Vagina (tissue), 2 donors: ENCODE data around the gene LHFPL2.

Experiments used
- POLR2A ChIP-seq, 2 donors: fragments of 450-650 bp; IDR thresholded peaks; one replicate each; pipeline ENCODE4 v1.6.1; 2017; ENCODE audit warnings: antibody characterized with exemption in 2 of 2, mild to moderate bottlenecking in 2 of 2, moderate library complexity in 2 of 2
- TF ChIP-seq, protein P1 (sequence below), 3 experiments: fragments of 450-650 bp in 2 of 3; fragments of 200-600 bp in 1 of 3; sonication (generic) in 1 of 3; IDR thresholded peaks; one replicate each; pipeline ENCODE4 v1.5.1; 2017 to 2019; ENCODE audit warnings: antibody characterized with exemption in 3 of 3, mild to moderate bottlenecking in 2 of 3, moderate library complexity in 2 of 3

DNA sequence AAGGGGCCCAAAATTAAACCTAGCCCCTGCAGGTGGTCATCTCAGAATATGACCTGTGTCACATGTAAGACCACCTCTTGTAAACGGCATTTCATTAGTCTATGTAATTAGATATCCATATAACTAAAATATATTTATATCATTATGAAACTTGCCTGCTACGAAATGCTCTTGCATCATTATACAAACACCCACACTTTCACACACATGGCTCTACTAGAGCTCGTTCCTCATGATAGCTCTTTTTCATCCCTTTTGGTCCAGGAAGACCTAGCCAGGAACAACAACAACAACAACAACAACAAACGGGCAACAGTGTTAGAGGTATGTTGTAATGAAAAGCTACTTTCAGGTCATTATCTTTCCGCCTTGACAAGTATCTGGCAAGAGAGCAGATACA lies 58.6 kb downstream of the LHFPL2 start:
- TF ChIP-seq, protein P1, sequence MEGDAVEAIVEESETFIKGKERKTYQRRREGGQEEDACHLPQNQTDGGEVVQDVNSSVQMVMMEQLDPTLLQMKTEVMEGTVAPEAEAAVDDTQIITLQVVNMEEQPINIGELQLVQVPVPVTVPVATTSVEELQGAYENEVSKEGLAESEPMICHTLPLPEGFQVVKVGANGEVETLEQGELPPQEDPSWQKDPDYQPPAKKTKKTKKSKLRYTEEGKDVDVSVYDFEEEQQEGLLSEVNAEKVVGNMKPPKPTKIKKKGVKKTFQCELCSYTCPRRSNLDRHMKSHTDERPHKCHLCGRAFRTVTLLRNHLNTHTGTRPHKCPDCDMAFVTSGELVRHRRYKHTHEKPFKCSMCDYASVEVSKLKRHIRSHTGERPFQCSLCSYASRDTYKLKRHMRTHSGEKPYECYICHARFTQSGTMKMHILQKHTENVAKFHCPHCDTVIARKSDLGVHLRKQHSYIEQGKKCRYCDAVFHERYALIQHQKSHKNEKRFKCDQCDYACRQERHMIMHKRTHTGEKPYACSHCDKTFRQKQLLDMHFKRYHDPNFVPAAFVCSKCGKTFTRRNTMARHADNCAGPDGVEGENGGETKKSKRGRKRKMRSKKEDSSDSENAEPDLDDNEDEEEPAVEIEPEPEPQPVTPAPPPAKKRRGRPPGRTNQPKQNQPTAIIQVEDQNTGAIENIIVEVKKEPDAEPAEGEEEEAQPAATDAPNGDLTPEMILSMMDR (IDR thresholded peaks at IDR 0.05) = no peak
- TF ChIP-seq POLR2A (IDR thresholded peaks at IDR 0.05) = no peak
